ENCODE measurements around the gene RNF135. TPM values are rescaled to one million over a fixed set of nuclear protein-coding genes. Genes with fewer than 3 reads are reported as not detected.

The RNF135 gene
- total RNA-seq, 1 experiment from 2014 or later, result 23.4 TPM

DNA sequence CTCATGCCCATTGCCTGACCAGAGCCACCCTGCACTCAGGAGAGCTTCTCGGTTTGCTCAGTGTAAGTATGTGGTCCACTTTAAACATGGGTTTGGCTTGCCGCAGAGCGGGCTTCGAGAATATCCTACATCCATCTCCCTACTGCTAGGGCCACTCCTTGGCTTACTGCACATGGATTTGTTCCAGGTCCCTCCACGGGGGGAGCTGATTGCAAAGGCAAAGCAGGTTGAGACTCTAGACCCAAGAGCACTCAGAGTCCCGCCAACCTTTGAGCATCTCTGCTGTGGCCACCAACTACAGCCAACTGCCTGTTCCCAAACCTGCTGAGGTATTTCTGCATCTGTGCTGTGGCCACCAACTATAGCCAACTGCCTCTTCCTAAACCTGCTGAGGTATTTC lies 26.4 kb downstream of the RNF135 start:
- Histone ChIP-seq H4K20me1 (ENCODE audit: insufficient read depth) (no peaks in the 10 kb centered on the region; the same call in 1 of the 2 replicates), H3K4me3 (no peak overlapping the region), H3K27ac (no peak overlapping the region), H3K36me3 (ENCODE audit: low read depth) (peaks cover 15% of the 10 kb centered on the region; the same call in 1 of the 2 replicates), H3K4me2 (no peak overlapping the region), H3K9me2 (ENCODE audit: insufficient read depth) (no peaks in the 10 kb centered on the region), H3K79me2 (ENCODE audit: low read depth) (no peaks in the 10 kb centered on the region), H2AFZ (no peak overlapping the region), H3F3A (ENCODE audit: insufficient read depth, low read depth) (no peaks in the 10 kb centered on the region), H3K9me3 (ENCODE audit: insufficient read depth, low read depth) (no peaks in the 10 kb centered on the region), H3K27me3 (ENCODE audit: insufficient read depth, low read depth) (no peaks in the 10 kb centered on the region), H3K4me1 (replicated peaks; ENCODE audit: insufficient read depth) (no peaks in the 10 kb centered on the region)
- ChIA-PET POLR2A (ENCODE audit: unreplicated experiment) (no interaction called here), CTCF (no interaction called here)
- intact Hi-C loops (cut with micrococcal nuclease; ENCODE audit: unreplicated experiment), result no loop called here
- DNase-seq, result no peak
- TF ChIP-seq, protein P1, sequence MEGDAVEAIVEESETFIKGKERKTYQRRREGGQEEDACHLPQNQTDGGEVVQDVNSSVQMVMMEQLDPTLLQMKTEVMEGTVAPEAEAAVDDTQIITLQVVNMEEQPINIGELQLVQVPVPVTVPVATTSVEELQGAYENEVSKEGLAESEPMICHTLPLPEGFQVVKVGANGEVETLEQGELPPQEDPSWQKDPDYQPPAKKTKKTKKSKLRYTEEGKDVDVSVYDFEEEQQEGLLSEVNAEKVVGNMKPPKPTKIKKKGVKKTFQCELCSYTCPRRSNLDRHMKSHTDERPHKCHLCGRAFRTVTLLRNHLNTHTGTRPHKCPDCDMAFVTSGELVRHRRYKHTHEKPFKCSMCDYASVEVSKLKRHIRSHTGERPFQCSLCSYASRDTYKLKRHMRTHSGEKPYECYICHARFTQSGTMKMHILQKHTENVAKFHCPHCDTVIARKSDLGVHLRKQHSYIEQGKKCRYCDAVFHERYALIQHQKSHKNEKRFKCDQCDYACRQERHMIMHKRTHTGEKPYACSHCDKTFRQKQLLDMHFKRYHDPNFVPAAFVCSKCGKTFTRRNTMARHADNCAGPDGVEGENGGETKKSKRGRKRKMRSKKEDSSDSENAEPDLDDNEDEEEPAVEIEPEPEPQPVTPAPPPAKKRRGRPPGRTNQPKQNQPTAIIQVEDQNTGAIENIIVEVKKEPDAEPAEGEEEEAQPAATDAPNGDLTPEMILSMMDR (conservative IDR thresholded peaks at IDR 0.05), result no peak
- no peak for TF ChIP-seq EZH2 (IDR thresholded peaks at IDR 0.05; ENCODE audit: low read depth)
- BruUV-seq (replicated peaks), result no TSS peak

DNA sequence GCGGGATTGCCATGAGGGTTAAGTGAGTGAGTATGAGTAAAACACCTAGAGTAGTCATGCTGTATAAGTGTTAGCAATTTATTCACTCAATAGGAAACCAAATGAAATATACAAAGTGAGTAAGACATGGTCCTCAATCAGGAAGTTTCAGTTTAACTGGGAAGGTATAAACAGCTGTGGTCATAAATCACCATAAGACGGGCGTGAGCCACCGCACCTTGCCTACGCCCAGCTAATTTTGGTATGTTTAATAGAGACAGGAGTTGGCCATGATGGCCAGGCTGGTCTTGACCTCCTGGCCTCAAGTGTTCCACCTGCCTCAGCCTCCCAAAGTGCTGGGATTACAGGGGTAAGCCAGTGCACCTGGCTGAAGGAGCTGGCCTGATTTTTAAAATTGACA lies 27.0 kb downstream of the RNF135 start:
- no peaks in the 10 kb centered on the region for H3K27me3 ChIP-seq (ENCODE audit: insufficient read depth, low read depth)
- no TSS peak for BruUV-seq (replicated peaks)
- ChIA-PET CTCF (no interaction called here), POLR2A (ENCODE audit: unreplicated experiment) (no interaction called here)
- H3K9me2 ChIP-seq (ENCODE audit: insufficient read depth), result no peaks in the 10 kb centered on the region
- H3K27ac ChIP-seq, result no peak overlapping the region
- no peaks in the 10 kb centered on the region for H3K79me2 ChIP-seq (ENCODE audit: low read depth)
- intact Hi-C loops (cut with micrococcal nuclease; ENCODE audit: unreplicated experiment), result no loop called here
- no peaks in the 10 kb centered on the region for H3F3A ChIP-seq (ENCODE audit: insufficient read depth, low read depth)
- H3K4me3 ChIP-seq, result no peak overlapping the region
- TF ChIP-seq, protein P1 (conservative IDR thresholded peaks at IDR 0.05), result no peak
- DNase-seq, result no peak
- no peaks in the 10 kb centered on the region; the same call in 1 of the 2 replicates for H4K20me1 ChIP-seq (ENCODE audit: insufficient read depth)
- H3K4me2 ChIP-seq, result no peak overlapping the region
- peaks cover 15% of the 10 kb centered on the region; the same call in 1 of the 2 replicates for H3K36me3 ChIP-seq (ENCODE audit: low read depth)
- no peaks in the 10 kb centered on the region for H3K9me3 ChIP-seq (ENCODE audit: insufficient read depth, low read depth)
- no peak overlapping the region for H2AFZ ChIP-seq
- H3K4me1 ChIP-seq (replicated peaks; ENCODE audit: insufficient read depth), result no peaks in the 10 kb centered on the region

DNA sequence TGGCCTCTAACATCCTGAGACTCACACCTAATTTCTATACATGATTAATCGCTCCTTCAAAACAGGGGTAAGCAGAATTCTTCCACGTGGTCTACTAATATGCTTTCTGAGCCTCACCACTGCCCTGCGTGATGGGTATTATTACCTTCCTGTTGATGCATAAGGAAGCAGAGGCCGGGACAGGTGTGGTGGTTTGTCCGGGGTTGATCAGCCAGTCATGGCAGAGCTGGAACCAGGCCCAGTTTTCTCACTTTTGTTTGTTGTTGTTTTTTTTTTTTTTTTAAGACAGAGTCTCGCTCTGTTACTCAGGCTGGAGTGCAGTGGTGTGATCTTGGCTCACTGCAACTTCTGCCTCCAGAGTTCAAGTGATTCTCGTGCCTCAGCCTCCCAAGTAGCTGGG lies 31.2 kb downstream of the RNF135 start:
- H3F3A ChIP-seq (ENCODE audit: insufficient read depth, low read depth), result no peaks in the 10 kb centered on the region
- no peak for DNase-seq
- H3K4me1 ChIP-seq (replicated peaks; ENCODE audit: insufficient read depth), result no peaks in the 10 kb centered on the region
- no peaks in the 10 kb centered on the region for H3K79me2 ChIP-seq (ENCODE audit: low read depth)
- no peak overlapping the region for H3K4me3 ChIP-seq
- H2AFZ ChIP-seq, result no peak overlapping the region
- BruUV-seq (replicated peaks), result no TSS peak
- no peaks in the 10 kb centered on the region for H3K27me3 ChIP-seq (ENCODE audit: insufficient read depth, low read depth)
- no peaks in the 10 kb centered on the region for H3K9me3 ChIP-seq (ENCODE audit: insufficient read depth, low read depth)
- no peak overlapping the region for H3K27ac ChIP-seq
- H3K4me2 ChIP-seq, result no peak overlapping the region
- peaks cover 10% of the 10 kb centered on the region; the same call in 1 of the 2 replicates for H3K36me3 ChIP-seq (ENCODE audit: low read depth)
- TF ChIP-seq, protein P1 (conservative IDR thresholded peaks at IDR 0.05), result no peak
- no peak for TF ChIP-seq EZH2 (IDR thresholded peaks at IDR 0.05; ENCODE audit: low read depth)
- intact Hi-C loops (cut with micrococcal nuclease; ENCODE audit: unreplicated experiment), result no loop called here
- H3K9me2 ChIP-seq (ENCODE audit: insufficient read depth), result no peaks in the 10 kb centered on the region
- POLR2A ChIA-PET (ENCODE audit: unreplicated experiment), result no interaction called here
- H4K20me1 ChIP-seq (ENCODE audit: insufficient read depth), result no peaks in the 10 kb centered on the region; the same call in 1 of the 2 replicates
- CTCF ChIA-PET, result no interaction called here
